Endometrium (tissue), 2 donors: ENCODE measurements around the gene AFDN.
A peak's percentile ranks its signal among the peaks of the same experiment; 100 is the strongest.

ENCODE experiments used
- FAIRE-seq: peaks from 2 replicates; lab custom pipeline; 2012; peaks lifted over from hg19 to GRCh38; lab: Jason Lieb, UNC
- donor health status: control.
- donor health status: control.

AFDN gene

GRCh38 chr6:167794161-167795157 lies 32.3 kb upstream of the AFDN start:
- FAIRE-seq, result no peak

DNA sequence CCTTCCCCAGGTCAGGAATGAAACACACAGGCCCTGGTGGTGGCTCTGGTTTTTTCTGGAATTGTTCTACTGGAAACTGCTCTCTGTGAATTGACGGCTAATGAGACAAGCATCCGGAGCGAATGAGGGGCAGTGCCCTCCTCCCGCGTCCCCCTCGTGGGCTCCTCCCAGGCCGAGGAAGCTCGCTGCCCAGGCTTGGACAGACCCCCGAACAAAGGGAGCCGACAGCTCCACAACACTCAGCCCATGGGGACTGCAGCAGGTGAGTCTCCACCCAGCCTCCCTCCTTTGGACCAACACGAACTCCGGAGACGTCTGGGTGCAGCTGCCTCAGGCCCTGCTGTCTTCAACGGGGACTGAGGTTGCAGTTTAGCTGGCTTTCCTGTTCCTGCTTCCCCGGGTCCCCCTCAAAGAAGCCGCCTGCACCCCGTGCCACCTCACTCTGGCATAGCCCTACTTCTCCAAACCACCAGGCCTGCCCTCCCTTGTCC lies 31.3 kb upstream of the AFDN start:
- no peak for FAIRE-seq

- FAIRE-seq, result no peak
These were observed 30.9 kb upstream of the AFDN start for GRCh38 chr6:167795874-167796191.

- no peak for FAIRE-seq
These were observed 30.3 kb upstream of the AFDN start for GRCh38 chr6:167796192-167796981.

- no peak for FAIRE-seq
These were observed 29.7 kb upstream of the AFDN start for GRCh38 chr6:167797011-167797471.

- FAIRE-seq, result no peak
These were observed 29.0 kb upstream of the AFDN start for GRCh38 chr6:167797476-167798265.

GRCh38 chr6:167798453-167798852 lies 28.3 kb upstream of the AFDN start:
- FAIRE-seq, result no peak

DNA sequence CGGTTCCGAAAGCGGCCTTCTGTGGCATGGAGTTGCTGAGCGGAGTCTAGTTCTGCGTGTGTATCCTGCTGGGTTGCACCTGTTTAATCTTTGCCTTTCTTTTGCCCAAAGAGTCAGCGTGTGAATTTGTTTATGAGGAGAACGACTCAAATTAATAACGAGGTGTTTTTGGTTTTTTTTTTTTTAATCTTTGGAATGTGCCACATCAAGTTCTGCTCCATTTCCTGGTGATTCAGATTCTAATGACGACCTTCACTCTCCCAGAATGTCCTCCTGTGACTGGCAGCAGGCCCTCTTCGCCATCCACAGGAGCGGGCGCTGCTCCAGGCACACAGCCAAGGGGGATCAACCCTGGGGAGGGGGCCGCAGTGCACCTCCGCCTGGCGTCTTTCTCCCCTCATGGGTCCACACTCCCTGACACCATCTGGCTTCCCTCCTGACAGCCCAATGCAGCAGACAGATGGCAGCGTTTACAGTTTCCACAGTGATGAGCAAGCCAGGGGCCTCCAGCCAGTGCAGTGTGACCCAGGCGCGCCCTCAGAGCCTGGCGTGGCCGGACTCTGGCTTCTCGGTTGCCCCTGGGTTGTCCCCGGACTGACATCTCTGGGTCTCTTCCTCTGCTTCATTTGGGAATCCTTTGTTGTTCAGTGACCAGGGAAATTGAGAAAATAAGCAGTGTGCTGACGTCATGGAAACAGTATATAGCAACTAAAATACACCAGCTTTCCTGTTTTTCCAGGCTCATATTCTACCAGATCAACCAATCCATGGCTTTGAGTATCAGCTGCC lies 27.5 kb upstream of the AFDN start:
- FAIRE-seq, result no peak

- FAIRE-seq, result no peak
These were observed 26.2 kb upstream of the AFDN start for GRCh38 chr6:167800549-167800948.

GRCh38 chr6:167801263-167801662 lies 25.4 kb upstream of the AFDN start:
- FAIRE-seq, result no peak

DNA sequence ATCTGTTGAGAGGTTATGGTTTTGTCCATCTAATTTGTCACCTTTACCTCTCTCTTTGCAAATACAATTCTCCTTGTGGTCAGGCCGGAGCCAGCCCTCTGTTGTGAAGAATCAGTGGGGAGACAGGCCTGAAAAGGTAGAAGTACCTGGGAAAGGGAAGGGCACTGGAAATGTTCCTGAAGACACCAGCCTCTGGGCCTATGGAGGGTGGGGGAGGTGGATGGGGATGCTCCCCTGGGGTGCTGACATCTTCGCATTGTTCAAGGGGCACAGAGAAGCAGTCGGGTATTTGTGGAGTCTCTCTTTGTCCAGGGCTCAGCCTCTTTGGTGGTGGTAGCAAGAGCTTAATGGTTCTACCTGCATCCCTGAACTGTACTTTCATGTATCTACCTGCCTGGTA lies 24.4 kb upstream of the AFDN start:
- FAIRE-seq, result no peak

GRCh38 chr6:167803816-167804215 lies 22.9 kb upstream of the AFDN start:
- FAIRE-seq, result no peak

DNA sequence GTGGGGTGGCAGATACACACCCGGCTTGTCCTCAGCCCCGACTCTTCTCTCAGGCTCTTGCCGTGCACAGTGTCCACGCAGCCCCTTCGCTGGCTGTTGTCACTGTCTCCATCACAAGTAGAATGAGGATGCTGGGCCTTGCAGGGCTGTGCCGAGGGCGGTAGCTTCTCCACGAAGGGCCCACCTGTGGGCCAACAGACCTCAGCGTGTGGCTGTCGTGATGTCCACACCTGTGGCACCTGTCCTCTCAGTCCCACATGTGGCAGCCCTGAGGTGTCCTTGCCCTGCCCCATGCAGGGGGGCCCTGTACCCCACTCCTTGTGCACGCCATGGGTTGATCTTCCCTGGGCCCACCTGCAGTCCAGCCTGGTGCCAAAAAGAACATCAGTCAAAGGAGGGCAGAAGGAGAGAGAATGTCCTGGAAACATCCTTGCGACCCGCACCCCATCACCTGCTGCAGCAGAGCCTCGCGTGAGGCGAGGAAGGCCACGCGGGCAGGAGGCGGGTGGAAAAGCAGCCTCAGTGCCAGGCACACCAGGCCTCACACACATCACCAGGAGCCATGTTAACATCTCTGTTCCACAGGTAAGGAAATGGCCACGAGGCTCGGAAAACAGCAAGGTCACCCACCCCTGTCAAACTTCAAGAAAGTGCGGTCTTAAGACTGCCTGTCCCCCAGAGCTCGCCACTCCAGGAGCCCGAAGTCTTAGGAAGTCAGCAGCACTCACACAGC lies 22.3 kb upstream of the AFDN start:
- no peak for FAIRE-seq

- FAIRE-seq, result peak; percentile 12
These were observed 21.2 kb upstream of the AFDN start for GRCh38 chr6:167805349-167806060.

- no peak for FAIRE-seq
These were observed 20.5 kb upstream of the AFDN start for GRCh38 chr6:167806061-167806700.

GRCh38 chr6:167807200-167807599 lies 19.5 kb upstream of the AFDN start:
- no peak for FAIRE-seq

GRCh38 chr6:167807756-167808155 lies 19.0 kb upstream of the AFDN start:
- no peak for FAIRE-seq

DNA sequence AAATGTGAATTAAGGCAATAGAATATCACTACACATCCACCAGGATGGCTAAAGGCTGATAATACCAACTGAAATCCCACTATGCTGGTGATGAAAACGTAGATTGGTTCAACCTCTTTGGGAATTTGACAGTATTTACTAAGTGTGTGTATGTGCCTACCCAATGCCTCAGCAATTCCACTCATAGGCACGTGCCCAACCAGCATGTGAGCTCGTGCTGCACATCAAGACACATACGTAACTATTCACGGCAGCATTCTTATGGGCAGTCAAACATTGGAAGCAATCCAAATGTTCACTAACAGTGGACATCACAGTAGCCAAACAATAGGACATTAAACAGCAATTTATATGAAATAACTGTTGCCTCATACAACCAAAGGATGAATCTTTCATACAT lies 15.7 kb upstream of the AFDN start:
- FAIRE-seq, result no peak

- no peak for FAIRE-seq
These were observed 15.1 kb upstream of the AFDN start for GRCh38 chr6:167811442-167812087.
